HPDE6-E6E7 (cell line): ENCODE results near the gene PDE11A.

Experiments
- DNase-seq: peaks from one replicate; pipeline ENCODE4 v3.0.0; 2011; ENCODE audit warnings: missing footprints; ENCODE audit errors: extremely low spot score

The PDE11A gene

GRCh38 chr2:177598326-177599138, 474.0 kb downstream of the PDE11A start:
- no peak for DNase-seq

GRCh38 chr2:177597759-177598158, 474.8 kb downstream of the PDE11A start:
- DNase-seq: no peak

GRCh38 chr2:177596866-177597265, 475.7 kb downstream of the PDE11A start:
- no peak for DNase-seq

- DNase-seq: no peak
Measured at GRCh38 chr2:177595126-177595845, 477.3 kb downstream of the PDE11A start.

- no peak for DNase-seq
Measured at GRCh38 chr2:177593402-177593801, 479.2 kb downstream of the PDE11A start.

- DNase-seq: no peak
Measured at GRCh38 chr2:177592945-177593344, 479.6 kb downstream of the PDE11A start.

GRCh38 chr2:177592397-177592796, 480.2 kb downstream of the PDE11A start:
- no peak for DNase-seq

GRCh38 chr2:177589186-177589585, 483.4 kb downstream of the PDE11A start:
- DNase-seq: no peak

GRCh38 chr2:177588671-177589070, 483.9 kb downstream of the PDE11A start:
- DNase-seq: no peak

- DNase-seq: no peak
Measured at GRCh38 chr2:177587371-177587770, 485.2 kb downstream of the PDE11A start.

- DNase-seq: no peak
Measured at GRCh38 chr2:177586154-177586553, 486.4 kb downstream of the PDE11A start.

- no peak for DNase-seq
Measured at GRCh38 chr2:177585234-177585863, 487.2 kb downstream of the PDE11A start.

GRCh38 chr2:177584030-177584692, 488.4 kb downstream of the PDE11A start:
- no peak for DNase-seq

- DNase-seq: no peak
Measured at GRCh38 chr2:177582000-177582399, 490.6 kb downstream of the PDE11A start.

GRCh38 chr2:177579486-177580036, 493.0 kb downstream of the PDE11A start:
- no peak for DNase-seq

GRCh38 chr2:177578454-177578853, 494.1 kb downstream of the PDE11A start:
- DNase-seq: no peak

GRCh38 chr2:177577075-177577474, 495.5 kb downstream of the PDE11A start:
- no peak for DNase-seq

GRCh38 chr2:177575358-177575757, 497.2 kb downstream of the PDE11A start:
- DNase-seq: no peak

- DNase-seq: no peak
Measured at GRCh38 chr2:177574356-177574755, 498.2 kb downstream of the PDE11A start.
